ENCODE results near the gene RNF180.
"Not testable (repeated sequence)": the region's sequence is repeated elsewhere in the genome, so short reads cannot be mapped to it uniquely, and the experiment has no call there.

The RNF180 gene

GRCh38 chr5:64180661-64181343, 15.2 kb downstream of the RNF180 start:
- no peak for DNase-seq (ENCODE audit: low read depth)

DNA sequence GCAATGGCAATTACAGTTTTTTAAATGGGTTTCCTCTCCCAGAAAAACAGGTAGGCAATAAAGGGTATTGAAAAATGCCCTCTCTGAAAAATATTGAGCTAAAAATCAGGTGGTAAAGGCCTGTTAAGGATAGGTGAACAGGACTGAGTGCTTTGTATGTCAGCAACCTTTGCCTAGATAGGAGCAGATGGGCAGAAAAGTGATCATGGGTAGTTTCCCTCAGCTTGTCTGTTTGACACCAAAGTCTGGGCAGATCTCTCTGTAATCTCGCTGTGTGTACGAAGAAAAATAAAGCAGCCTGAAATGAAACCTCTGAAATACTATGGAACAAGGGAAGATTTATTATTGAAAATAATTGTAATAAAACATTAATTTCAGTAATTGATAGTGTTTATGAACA, 15.8 kb downstream of the RNF180 start:
- no peak for DNase-seq (ENCODE audit: low read depth)

- no peak for DNase-seq (ENCODE audit: low read depth)
Observed at GRCh38 chr5:64183956-64184355, 18.3 kb downstream of the RNF180 start.

DNA sequence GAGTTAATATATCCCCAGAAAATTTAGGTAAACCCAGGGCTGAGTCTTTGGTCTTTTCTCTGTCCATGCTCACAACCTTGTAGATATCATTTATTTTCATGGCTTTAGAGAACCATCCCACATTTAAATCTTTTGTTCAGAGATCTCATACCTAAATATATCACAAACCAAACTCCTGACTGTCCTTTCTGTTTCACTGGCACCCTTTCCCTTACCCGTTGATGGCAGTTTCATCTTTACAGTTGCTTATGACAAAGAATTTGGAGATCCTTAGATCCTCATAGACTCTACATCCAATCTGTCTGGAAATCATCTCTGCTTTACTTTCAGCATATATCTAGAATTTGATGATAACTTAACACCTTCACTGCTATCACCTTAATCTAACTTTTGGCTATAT, 19.2 kb downstream of the RNF180 start:
- no peak for DNase-seq (ENCODE audit: low read depth)

DNA sequence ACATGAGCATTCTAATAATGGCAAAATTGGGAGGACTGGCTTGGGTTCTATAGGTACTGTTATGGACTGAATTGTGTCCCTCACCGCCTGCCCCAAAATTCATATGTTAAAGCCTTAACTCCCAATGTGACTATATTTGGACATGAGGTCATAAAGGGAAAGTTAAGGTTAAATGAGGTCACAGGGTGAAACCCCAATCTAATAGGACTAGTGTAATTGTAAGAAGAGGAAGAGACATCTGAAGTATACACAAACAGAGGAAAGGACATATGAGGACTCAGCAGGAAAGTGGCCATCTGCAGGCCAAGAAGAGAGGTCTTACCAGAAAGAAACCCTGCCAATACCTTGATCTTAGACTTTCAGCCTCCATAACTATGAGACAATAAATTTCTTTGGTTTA, 23.1 kb downstream of the RNF180 start:
- DNase-seq (ENCODE audit: low read depth) = no peak

DNA sequence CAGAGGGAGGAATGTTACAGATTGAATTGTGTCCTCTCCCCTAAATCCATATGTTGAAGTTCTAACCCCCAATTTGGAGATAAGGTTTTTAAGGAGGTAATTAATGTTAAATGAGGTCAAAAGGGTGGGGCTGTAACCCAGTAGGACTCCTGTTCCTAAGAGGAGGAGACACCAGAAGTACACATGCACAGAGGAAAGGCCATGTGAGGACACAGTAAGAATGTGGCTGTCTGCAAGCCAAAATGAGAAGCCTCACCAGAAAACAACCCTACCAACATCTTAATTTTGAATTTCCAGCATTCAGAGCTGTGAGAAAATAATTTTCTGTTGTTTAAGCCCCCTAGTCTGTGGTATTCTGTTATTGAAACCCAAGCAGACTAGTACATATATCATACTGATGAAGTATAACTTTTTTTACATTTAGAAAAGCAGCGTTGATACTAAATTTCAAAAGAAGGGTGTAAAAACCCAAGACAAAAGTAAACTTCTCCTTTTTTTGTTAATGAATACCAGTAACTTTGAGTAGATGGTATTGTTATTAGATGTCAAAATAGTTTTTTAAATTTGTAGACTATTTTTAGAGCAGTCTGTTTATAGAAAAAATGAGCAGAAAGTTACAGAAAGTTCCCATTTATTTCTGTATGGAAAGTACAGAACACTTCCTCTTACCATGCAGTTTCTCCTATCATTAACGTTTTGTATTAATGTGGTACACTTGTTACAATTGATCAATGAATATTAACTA, 25.1 kb downstream of the RNF180 start:
- no peak for DNase-seq (ENCODE audit: low read depth)

DNA sequence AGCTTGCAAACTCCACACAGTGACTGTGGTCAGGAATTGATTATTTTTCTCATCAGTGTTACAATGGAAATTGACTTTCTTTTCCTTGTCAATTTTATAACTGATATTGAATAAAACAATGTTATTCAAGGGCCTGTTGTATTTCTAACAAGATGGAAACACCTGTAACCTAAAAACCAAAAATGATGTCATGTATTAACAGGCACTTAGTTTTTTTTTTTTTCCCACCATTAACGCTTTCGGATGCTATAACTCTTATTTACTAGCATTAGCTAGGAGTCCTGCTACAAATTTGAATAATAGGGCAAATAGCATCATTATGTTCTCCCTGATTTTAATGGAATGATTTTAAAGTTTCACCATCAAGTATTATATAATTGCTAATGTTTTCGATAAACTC, 30.3 kb downstream of the RNF180 start:
- no peak for DNase-seq (ENCODE audit: low read depth)

DNA sequence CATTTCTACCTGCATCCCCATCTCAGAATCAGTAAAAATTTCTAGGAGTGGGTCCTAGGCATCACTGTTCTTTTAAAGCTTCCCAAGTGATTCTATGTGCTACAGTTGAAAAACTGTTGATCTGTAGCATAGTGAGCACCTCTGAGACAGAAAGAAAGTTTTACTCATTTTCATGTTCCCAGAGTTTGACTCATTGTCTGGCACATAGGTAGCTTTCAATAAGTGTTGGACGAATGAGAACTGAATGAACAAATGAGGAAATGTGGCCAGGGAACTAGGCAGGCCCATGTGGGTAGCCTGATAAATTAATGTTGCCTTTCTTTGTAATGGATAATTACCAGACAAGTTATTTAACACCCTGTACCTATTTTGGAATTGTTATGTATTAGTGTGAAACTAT, 33.8 kb downstream of the RNF180 start:
- DNase-seq (ENCODE audit: low read depth) = no peak

DNA sequence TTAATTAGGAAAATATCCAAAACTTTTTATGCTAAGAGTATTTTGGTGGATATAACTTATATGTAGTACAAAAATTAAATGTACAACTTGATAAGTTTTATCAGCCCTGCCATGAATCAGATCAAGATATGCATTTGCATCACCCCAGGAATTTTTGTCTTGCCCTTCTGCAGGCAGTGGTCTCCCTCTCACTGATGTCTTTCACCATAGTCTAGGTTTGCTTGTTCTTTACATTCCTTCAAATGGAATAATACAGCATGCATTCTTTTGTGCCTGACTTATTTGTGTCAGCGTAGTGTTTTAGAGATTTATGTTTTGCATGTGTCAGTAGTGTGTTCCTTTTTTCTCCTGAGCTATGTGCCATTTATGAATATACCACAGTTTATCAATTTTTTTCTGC, 36.4 kb downstream of the RNF180 start:
- no peak for DNase-seq (ENCODE audit: low read depth)

DNA sequence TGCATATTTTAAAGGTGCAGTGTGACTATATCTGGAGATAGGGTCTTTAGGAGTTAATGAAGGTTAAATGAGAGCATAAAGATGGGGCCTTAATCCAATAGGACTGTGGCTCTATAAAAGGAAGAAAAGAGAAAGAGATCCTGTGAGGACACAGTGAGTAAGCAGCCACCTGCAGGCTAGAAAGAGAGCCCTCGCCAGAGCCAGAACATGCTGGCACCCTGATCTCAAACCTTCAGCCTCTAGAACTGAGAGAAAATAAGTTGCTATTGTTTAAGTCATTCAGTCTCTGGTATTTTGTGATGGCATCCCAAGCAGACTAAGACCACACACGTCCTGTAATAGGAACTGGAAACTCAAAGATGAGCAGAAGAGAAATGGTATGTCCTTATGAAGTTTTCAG, 41.0 kb downstream of the RNF180 start:
- DNase-seq (ENCODE audit: low read depth) = no peak

- DNase-seq (ENCODE audit: low read depth) = peak; percentile 7
Observed at GRCh38 chr5:64207978-64208377, 42.3 kb downstream of the RNF180 start.

DNA sequence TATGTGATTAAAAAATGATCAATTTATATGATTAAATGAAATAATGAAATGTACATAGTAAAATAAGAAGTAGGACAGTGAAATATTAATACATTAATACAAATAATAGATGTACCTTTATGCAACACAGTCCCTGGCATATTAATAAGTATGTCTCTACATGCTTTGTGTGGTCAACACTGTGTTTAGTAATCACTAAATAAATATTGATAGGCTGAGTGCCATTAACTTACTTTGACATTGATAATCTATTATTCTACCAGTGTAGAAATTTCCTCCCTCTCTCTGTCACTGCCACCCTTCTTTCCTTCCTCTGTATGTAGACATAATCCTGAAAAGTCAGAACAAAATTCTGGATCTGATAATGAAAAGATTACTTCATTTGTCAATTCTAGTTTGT, 43.7 kb downstream of the RNF180 start:
- DNase-seq (ENCODE audit: low read depth) = no peak

DNA sequence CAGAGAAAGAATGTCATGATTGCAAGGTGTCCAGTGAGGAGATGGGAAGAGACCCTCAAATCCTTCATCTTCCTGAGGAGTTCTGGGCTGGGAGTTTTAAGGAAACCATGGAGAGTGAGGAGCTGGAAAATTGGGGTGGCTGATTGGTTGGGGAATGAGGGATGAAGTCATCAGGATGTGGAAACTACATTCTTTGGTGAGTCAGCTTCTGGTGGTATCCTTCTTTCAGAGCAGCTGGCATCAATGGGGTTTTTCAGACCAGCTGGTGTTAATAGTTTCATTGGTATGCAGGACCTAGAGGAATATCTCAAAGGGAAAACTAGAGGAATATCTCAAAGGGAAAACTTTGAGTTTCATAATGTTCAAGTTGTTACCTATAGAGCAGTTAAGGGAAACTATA, 45.2 kb downstream of the RNF180 start:
- peak; percentile 72 for DNase-seq (ENCODE audit: low read depth)

DNA sequence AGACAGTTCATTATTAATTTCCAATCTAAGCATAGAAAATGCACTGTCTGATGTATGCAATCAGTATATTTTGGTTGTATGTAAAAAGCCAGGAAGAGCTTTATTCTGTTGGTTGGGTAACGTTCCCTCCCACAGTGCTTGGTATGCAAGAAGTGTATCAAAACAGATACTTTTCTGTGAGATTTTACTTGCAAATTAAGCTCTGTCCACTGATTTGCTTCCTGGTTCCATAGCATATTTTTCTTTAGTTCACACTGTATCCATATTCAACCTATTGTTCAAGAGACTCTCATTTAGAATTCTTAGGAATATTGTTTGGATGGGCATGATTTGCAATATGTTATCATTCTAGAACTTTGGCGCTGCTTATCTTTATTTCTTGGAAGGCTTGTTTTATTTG, 47.4 kb downstream of the RNF180 start:
- DNase-seq (ENCODE audit: low read depth) = no peak

DNA sequence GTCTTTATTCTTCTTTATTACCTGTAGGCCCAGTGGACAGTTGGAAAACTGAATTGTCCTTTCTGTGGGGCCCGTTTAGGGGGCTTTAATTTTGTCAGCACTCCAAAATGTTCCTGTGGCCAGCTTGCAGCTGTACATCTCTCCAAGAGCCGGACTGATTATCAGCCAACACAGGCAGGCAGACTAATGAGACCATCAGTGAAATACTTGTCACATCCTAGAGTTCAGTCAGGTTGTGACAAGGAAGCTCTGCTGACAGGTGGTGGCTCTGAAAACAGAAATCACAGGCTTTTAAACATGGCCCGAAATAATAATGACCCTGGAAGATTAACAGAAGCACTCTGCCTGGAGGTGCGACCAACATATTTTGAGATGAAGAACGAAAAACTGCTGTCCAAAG, 47.9 kb downstream of the RNF180 start:
- no peak for DNase-seq (ENCODE audit: low read depth)

DNA sequence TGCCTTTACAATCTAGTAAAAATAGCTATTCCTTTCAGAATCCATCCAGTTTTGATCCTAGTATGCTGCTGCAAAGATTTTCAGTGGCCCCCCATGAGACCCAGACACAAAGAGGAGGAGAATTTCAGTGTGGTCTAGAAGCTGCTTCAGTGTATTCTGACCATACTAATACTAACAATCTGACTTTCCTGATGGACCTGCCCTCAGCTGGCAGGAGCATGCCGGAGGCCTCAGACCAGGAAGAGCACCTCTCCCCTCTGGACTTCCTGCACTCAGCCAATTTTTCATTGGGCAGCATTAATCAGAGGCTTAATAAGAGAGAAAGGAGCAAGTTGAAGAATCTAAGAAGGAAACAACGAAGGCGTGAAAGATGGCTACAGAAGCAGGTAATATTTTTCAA, 48.5 kb downstream of the RNF180 start:
- no peak for DNase-seq (ENCODE audit: low read depth)

DNA sequence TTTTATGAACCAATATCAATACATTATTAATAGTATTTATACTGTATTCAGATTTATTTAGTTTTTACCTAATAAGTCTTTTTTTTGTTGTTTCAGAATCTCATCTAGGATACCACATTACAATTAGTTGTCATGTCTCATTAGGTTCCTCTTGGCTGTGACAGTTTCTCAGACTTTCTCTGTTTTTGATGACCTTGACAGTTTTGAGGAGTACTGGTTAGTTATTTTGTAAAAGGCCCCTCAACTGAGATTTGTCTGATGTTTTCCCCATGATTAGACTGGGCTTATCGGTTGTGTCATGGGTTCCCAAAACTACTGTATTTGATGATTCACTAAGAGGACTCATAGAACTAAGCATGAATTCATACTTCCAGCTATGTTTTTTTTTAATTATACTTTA, 56.3 kb downstream of the RNF180 start:
- no peak for DNase-seq (ENCODE audit: low read depth)

DNA sequence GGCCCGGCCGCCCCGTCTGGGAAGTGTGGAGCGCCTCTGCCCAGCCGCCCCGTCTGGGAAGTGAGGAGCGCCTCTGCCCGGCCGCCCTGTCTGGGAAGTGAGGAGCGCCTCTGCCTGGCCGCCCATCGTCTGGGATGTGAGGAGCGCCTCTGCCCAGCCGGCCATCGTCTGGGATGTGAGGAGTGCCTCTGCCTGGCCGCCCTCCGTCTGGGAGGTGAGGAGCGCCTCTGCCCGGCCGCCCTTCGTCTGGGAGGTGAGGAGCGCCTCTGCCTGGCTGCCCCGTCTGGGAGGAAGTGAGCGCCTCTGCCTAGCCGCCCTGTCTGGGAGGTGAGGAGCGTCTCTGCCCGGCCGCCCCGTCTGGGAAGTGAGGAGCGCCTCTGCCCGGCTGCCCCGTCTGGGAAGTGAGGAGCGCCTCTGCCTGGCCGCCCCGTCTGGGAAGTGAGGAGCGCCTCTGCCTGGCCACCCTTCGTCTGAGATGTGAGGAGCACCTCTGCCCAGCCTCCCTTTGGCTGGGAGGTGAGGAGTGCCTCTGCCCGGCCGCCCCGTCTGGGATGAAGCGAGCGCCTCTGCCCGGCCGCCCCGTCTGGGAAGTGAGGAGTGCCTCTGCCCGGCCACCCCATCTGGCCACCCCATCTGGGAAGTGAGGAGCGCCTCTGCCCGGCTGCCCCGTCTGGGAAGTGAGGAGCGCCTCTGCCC, 59.8 kb downstream of the RNF180 start:
- not testable (repeated sequence) for DNase-seq (ENCODE audit: low read depth)

DNA sequence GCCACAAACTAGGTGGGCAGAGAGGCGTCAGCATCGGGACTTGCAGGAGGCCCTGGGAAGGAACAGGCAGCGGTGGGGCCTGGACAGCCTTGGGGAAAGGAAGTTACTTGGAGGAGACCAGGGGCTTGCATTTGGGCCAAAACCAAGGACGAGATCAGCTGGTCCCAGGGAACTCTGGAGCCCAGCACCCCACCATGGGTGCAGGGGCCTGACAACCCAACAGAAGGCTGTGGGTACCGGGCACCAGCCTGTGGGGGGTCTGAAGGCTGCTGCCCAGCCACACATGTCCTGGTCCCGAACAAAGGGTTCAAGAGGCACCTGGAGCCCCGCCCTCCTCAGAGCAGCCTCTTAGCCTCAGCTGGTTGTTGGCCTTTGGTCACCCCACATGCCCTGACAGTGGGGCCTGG, 61.5 kb downstream of the RNF180 start:
- DNase-seq (ENCODE audit: low read depth) = not testable (repeated sequence)

DNA sequence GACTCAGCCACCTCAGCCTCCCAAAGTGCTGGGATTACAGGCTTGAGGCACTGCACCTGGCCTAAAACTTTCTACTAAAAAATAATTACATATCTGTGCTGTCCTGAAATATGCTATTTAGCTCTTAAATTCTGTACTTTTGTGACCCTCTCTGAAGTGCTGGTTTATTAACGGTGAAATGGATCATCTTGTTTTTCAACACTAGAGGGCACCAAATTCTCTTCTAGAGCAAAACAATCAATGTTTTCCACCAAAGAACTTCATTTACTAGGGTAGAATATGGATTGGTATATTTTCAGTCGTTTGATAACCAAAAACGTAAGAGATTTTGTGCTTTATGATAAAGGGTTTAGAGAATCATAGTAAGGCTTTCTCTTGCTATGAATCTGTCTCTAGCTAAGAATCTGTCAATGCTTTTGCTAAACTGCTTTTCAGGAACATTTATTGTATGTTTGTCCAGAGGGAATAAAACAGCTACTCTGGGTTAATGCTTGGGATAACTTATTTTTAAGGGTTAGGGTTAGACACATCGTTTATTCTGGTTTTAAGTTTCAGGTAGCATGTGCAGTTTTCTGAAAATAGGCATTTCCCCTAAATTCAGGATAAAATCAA, 63.6 kb downstream of the RNF180 start:
- peak; percentile 6 for DNase-seq (ENCODE audit: low read depth)

DNA sequence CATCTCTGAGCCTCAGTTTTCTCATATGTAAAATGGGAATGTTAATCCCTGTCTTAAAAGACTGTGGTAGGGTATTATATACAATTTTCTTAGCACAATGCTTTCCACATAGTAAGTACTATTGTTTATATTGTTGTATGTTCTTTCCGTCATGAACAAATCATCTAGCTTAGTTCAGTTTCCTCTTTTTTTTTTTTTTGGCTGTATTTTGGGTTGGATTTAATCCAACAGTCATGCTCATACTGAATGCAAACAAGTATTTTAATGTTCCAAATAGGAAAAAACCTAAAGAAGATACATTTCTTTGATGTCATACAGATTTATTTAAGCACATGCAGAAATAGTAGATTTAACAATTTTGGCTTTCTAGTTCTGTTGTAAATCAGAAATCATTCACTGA, 95.1 kb downstream of the RNF180 start:
- DNase-seq (ENCODE audit: low read depth) = no peak

- no peak for DNase-seq (ENCODE audit: low read depth)
Observed at GRCh38 chr5:64269164-64269563, 103.5 kb downstream of the RNF180 start.

- DNase-seq (ENCODE audit: low read depth) = no peak
Observed at GRCh38 chr5:64273276-64273675, 107.6 kb downstream of the RNF180 start.

Data from GM04504 (cell line).